ENCODE results near the gene CHRNA7. TPM values are rescaled to one million over a fixed set of nuclear protein-coding genes. Genes with fewer than 3 reads are reported as not detected.
"Not testable (repeated sequence)": the region's sequence is repeated elsewhere in the genome, so short reads cannot be mapped to it uniquely, and the experiment has no call there.

CHRNA7 gene
- total RNA-seq, 4 donors from 2014 or later, result 0.35 to 6.5 (median 0.66) TPM

DNA sequence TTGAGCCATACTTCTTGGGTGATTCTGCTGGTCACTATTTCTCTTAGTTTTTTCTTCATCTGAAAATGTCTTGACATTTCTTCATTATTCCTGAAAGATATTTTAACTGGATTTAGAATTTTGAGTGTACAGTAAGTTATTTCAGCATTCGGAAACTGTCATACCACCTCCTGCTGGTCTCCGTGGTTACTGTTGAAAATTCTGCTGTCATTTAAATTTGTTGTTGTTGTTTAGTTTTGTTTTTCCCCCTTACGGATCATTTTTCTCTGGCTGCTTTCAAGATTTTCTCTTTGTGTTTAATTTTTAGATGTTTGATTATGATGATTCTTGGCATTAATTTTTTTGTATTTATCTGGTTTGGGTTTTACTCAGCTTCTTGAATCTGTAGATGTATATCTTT lies 100.5 kb downstream of the CHRNA7 start:
- intact Hi-C loops (cut with DNase I; ENCODE audit: low total_unique reads), result no loop called here
- in situ Hi-C loops (cut with MboI; ENCODE audit: low sequenced_read_pairs in 4 of 4), result no loop called here
- DNase-seq (no peak), ATAC-seq (no peak)
- Histone ChIP-seq H3K4me1 (no peaks in the 10 kb centered on the region), H3K27ac (no peak overlapping the region), H3K4me3 (no peak overlapping the region), H3K36me3 (no peaks in the 10 kb centered on the region), H3K27me3 (no peaks in the 10 kb centered on the region), H3K9me3 (no peaks in the 10 kb centered on the region)
- no peak for TF ChIP-seq CTCF (IDR thresholded peaks at IDR 0.05 in 4 of 5, conservative IDR thresholded peaks at IDR 0.05 in 1 of 5)
- no peak for TF ChIP-seq POLR2A (IDR thresholded peaks at IDR 0.05)

GRCh38 chr15:32131803-32132202 lies 101.5 kb downstream of the CHRNA7 start:
- TF ChIP-seq CTCF (IDR thresholded peaks at IDR 0.05 in 4 of 5, conservative IDR thresholded peaks at IDR 0.05 in 1 of 5) (no peak), POLR2A (IDR thresholded peaks at IDR 0.05) (no peak)
- no peak for DNase-seq
- H3K9me3 ChIP-seq, result no peaks in the 10 kb centered on the region
- intact Hi-C loops (cut with DNase I; ENCODE audit: low total_unique reads), result no loop called here
- in situ Hi-C loops (cut with MboI; ENCODE audit: low sequenced_read_pairs in 4 of 4), result no loop called here
- no peak overlapping the region for H3K4me3 ChIP-seq
- H3K36me3 ChIP-seq, result no peaks in the 10 kb centered on the region
- H3K4me1 ChIP-seq, result no peaks in the 10 kb centered on the region
- H3K27me3 ChIP-seq, result no peaks in the 10 kb centered on the region
- no peak overlapping the region for H3K27ac ChIP-seq
- ATAC-seq, result no peak

- no peak for TF ChIP-seq CTCF (IDR thresholded peaks at IDR 0.05 in 4 of 5, conservative IDR thresholded peaks at IDR 0.05 in 1 of 5)
- H3K9me3 ChIP-seq, result no peaks in the 10 kb centered on the region
- H3K27me3 ChIP-seq, result no peaks in the 10 kb centered on the region
- H3K27ac ChIP-seq, result no peak overlapping the region
- in situ Hi-C loops (cut with MboI; ENCODE audit: low sequenced_read_pairs in 4 of 4), result no loop called here
- DNase-seq, result no peak
- H3K4me1 ChIP-seq, result no peaks in the 10 kb centered on the region
- intact Hi-C loops (cut with DNase I; ENCODE audit: low total_unique reads), result no loop called here
- ATAC-seq, result no peak
- no peaks in the 10 kb centered on the region for H3K36me3 ChIP-seq
- no peak overlapping the region for H3K4me3 ChIP-seq
Measured at GRCh38 chr15:32132859-32133258, 102.5 kb downstream of the CHRNA7 start.

- intact Hi-C loops (cut with DNase I; ENCODE audit: low total_unique reads), result no loop called here
- Histone ChIP-seq H3K27ac (no peak overlapping the region), H3K4me3 (no peak overlapping the region), H3K4me1 (no peaks in the 10 kb centered on the region), H3K36me3 (no peaks in the 10 kb centered on the region), H3K27me3 (no peaks in the 10 kb centered on the region), H3K9me3 (no peaks in the 10 kb centered on the region)
- in situ Hi-C loops (cut with MboI; ENCODE audit: low sequenced_read_pairs in 4 of 4), result no loop called here
- ATAC-seq, result no peak
- TF ChIP-seq POLR2A (IDR thresholded peaks at IDR 0.05) (no peak), CTCF (IDR thresholded peaks at IDR 0.05 in 4 of 5, conservative IDR thresholded peaks at IDR 0.05 in 1 of 5) (no peak)
- DNase-seq, result no peak
Measured at GRCh38 chr15:32134842-32135241, 104.5 kb downstream of the CHRNA7 start.

DNA sequence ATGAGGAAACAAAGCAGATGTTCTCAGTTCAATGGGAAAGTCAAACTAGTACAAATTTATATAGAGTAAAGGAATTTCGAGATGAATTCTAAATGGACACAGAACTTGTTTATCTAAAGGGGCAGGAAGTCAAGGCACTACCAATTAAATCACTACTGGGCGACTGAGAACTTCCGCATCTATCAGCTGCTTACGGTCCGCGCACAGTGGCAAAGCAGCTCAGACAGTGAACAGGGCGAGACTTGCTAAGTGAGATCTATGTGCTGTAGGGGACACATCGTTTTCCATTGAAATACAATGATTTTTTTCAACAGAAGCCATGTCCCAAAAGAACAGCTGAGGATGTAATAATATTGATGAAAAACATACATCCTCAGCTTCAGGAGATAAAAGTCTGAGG lies 105.0 kb downstream of the CHRNA7 start:
- Histone ChIP-seq H3K4me1 (no peaks in the 10 kb centered on the region), H3K36me3 (no peaks in the 10 kb centered on the region), H3K27ac (no peak overlapping the region), H3K9me3 (no peaks in the 10 kb centered on the region), H3K4me3 (no peak overlapping the region), H3K27me3 (no peaks in the 10 kb centered on the region)
- DNase-seq (no peak), ATAC-seq (no peak)
- TF ChIP-seq CTCF (IDR thresholded peaks at IDR 0.05 in 4 of 5, conservative IDR thresholded peaks at IDR 0.05 in 1 of 5) (no peak), POLR2A (IDR thresholded peaks at IDR 0.05) (no peak)
- intact Hi-C loops (cut with DNase I; ENCODE audit: low total_unique reads) (no loop called here), in situ Hi-C loops (cut with MboI; ENCODE audit: low sequenced_read_pairs in 4 of 4) (no loop called here)

DNA sequence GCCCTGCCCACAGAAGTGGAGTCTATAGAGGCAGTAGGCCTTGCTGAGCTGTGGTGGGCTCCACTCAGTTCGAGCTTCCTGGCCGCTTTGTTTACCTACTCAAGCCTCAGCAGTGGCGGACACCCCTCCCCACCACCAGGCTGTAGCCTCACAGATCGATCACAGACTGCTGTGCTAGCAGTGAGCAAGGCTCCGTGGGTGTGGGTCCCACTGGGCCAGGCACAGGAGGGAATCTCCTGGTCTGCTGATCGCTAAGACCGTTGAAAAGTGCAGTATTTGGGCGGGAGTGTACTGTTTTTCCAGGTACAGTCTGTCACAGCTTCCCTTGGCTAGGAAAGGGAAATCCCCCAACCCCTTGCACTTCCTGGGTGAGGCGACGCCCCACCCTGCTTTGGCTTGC lies 115.2 kb downstream of the CHRNA7 start:
- H3K4me1 ChIP-seq; H3K4me3 ChIP-seq; intact Hi-C loops (cut with DNase I; ENCODE audit: low total_unique reads); H3K9me3 ChIP-seq; H3K27me3 ChIP-seq; H3K27ac ChIP-seq; in situ Hi-C loops (cut with MboI; ENCODE audit: low sequenced_read_pairs in 4 of 4); H3K36me3 ChIP-seq; DNase-seq; ATAC-seq: not testable (repeated sequence)
